Measurements from ENCODE around the gene RSPO1. TPM values are rescaled to one million over a fixed set of nuclear protein-coding genes. Genes with fewer than 3 reads are reported as not detected.

RSPO1 gene
- total and polyA plus RNA-seq, 2 donors = 0.21 to 2.2 TPM

DNA sequence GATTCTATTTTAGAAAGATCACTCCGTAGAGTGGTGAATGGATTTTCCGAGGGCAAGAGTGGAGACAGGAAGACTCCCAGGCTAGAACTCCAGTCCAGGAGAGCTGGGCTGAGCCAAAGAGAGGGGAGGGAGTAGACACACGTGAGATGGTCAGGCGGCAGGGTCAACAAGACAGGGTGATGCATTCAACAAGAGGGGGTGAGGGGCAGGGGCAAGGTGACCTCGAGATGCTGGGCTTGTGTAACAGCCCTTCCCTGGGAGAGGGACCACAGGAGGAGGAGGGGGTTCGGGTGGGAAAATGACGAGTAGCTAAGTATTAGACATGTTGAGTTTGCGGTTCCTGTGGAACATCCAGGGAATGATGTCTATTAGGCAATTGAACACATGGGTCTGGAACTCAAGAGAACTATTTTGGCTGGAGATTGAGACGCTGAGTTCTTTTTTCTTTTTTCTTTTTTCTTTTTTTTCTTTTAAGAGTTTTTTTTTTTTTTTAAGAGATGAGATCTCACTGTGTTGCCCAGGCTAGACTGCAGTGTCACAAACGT, 13.3 kb downstream of the RSPO1 start:
- no peak overlapping the region for H3K27ac ChIP-seq (ENCODE audit: low read depth)
- DNase-seq (ENCODE audit: extremely low spot score) = no peak

DNA sequence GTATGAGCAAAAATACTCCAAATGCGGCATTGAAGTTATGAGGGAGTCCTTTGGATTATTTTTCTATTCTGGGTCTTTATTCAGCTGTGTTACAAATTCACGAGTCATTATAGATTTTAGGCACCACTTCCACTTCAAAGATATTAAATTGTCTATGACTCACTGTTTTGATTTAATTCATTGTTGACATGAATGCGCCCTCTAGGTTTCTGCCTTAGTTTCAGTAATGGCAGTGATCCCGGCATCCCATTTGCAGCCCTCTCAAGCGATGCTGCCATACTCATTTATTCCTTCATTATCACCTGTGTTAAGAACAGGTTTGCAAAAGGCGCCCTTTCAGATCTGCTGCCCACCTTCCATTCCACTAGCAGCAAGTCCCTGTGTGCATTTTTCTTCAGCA, 14.0 kb downstream of the RSPO1 start:
- Histone ChIP-seq H3K27ac (ENCODE audit: low read depth) (no peak overlapping the region), H3K36me3 (ENCODE audit: insufficient read depth) (no peaks in the 10 kb centered on the region), H3K4me3 (ENCODE audit: low read depth, low read length) (no peak overlapping the region), H3K4me1 (ENCODE audit: insufficient read depth) (no peaks in the 10 kb centered on the region)
- 83% methylated on average over 6 of the region's 6 CpGs for WGBS
- no peak for DNase-seq (ENCODE audit: extremely low spot score)

More for the DNA sequence above, 13.3 kb downstream of the RSPO1 start:
- Histone ChIP-seq H3K4me1 (ENCODE audit: insufficient read depth) (no peaks in the 10 kb centered on the region), H3K36me3 (ENCODE audit: insufficient read depth) (no peaks in the 10 kb centered on the region), H3K4me3 (ENCODE audit: low read depth, low read length) (no peak overlapping the region)
- 59% methylated on average over 10 of the region's 10 CpGs for WGBS

- H3K27ac ChIP-seq (ENCODE audit: low read depth) = no peak overlapping the region
- H3K4me1 ChIP-seq (ENCODE audit: insufficient read depth) = no peaks in the 10 kb centered on the region
- no peak for DNase-seq (ENCODE audit: extremely low spot score)
- no peaks in the 10 kb centered on the region for H3K36me3 ChIP-seq (ENCODE audit: insufficient read depth)
- no peak overlapping the region for H3K4me3 ChIP-seq (ENCODE audit: low read depth, low read length)
- 75% methylated on average over 14 of the region's 14 CpGs for WGBS
Observed at GRCh38 chr1:37616330-37616729, 18.4 kb downstream of the RSPO1 start.

DNA sequence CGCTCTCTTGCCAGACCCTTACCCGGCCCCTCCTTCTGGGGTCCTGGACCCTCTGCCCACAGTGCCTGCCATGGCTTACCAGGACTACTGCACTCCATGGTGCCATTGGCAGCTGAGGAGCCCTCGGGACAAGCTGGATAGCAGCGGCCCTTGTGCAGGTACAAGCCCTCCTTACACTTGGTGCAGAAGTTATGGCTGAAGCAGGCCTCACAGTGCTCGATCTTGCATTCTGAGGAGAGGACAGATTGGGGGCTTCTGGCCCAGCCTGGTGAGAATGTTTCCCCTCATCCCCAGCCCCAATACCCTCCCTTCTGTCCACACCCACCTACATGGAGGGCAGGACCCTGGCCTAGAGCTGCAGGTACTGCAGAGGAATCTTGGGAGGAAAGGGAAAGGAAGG, 20.6 kb downstream of the RSPO1 start:
- 84% methylated on average over 5 of the region's 5 CpGs for WGBS
- Histone ChIP-seq H3K27ac (ENCODE audit: low read depth) (no peak overlapping the region), H3K36me3 (ENCODE audit: insufficient read depth) (no peaks in the 10 kb centered on the region), H3K4me1 (ENCODE audit: insufficient read depth) (no peaks in the 10 kb centered on the region), H3K4me3 (ENCODE audit: low read depth, low read length) (no peak overlapping the region)
- DNase-seq (ENCODE audit: extremely low spot score) = no peak

GRCh38 chr1:37612186-37612585, 22.5 kb downstream of the RSPO1 start:
- 65% methylated on average over 4 of the region's 4 CpGs for WGBS
- Histone ChIP-seq H3K4me3 (ENCODE audit: low read depth, low read length) (no peak overlapping the region), H3K27ac (ENCODE audit: low read depth) (no peak overlapping the region), H3K4me1 (ENCODE audit: insufficient read depth) (no peaks in the 10 kb centered on the region), H3K36me3 (ENCODE audit: insufficient read depth) (no peaks in the 10 kb centered on the region)
- no peak for DNase-seq (ENCODE audit: extremely low spot score)

DNA sequence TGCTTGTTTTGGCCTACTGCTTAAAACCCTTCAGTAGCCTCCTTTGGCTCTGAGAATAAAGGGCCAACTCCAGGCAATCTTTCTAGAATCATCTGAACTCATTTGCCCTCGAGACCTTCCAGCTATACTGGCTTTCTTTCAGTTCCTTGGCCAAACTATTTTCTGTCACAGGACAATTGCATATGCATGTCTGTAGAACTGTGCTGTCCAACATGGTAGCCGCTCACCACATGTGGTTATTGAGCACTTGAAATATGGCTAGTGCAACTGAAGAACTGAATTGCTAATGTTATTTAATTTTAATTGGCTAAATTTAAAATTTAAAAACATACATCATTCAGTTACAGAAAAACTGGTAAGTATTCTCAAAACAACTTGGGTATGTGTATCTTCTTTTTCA, 24.7 kb downstream of the RSPO1 start:
- DNase-seq (ENCODE audit: extremely low spot score) = no peak
- Histone ChIP-seq H3K36me3 (ENCODE audit: insufficient read depth) (no peaks in the 10 kb centered on the region), H3K4me1 (ENCODE audit: insufficient read depth) (no peaks in the 10 kb centered on the region), H3K4me3 (ENCODE audit: low read depth, low read length) (no peak overlapping the region), H3K27ac (ENCODE audit: low read depth) (no peak overlapping the region)
- WGBS = 76% methylated on average over 2 of the region's 2 CpGs

DNA sequence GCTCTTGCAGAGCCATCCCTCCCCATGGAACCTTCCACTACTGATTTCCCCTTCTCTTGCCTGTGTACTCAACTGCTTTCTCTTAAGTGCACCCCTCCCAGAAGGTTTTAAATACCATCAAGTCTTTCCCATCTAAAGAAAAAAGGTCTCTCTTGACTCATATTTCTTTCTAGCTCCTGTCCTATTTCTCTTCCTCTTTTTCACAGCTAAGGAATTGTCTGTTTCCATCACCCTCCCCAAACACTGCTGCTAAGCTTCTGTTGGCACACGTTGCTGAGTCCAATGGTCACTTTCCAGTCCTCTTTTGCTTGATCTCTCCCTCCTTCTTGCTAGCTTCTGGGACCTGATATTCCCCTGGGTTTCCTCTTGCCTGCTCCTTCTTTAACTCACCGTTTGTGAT, 25.7 kb downstream of the RSPO1 start:
- DNase-seq (ENCODE audit: extremely low spot score) = no peak
- Histone ChIP-seq H3K27ac (ENCODE audit: low read depth) (no peak overlapping the region), H3K4me3 (ENCODE audit: low read depth, low read length) (no peak overlapping the region), H3K36me3 (ENCODE audit: insufficient read depth) (no peaks in the 10 kb centered on the region), H3K4me1 (ENCODE audit: insufficient read depth) (no peaks in the 10 kb centered on the region)
- 34% methylated on average over 2 of the region's 2 CpGs for WGBS

DNA sequence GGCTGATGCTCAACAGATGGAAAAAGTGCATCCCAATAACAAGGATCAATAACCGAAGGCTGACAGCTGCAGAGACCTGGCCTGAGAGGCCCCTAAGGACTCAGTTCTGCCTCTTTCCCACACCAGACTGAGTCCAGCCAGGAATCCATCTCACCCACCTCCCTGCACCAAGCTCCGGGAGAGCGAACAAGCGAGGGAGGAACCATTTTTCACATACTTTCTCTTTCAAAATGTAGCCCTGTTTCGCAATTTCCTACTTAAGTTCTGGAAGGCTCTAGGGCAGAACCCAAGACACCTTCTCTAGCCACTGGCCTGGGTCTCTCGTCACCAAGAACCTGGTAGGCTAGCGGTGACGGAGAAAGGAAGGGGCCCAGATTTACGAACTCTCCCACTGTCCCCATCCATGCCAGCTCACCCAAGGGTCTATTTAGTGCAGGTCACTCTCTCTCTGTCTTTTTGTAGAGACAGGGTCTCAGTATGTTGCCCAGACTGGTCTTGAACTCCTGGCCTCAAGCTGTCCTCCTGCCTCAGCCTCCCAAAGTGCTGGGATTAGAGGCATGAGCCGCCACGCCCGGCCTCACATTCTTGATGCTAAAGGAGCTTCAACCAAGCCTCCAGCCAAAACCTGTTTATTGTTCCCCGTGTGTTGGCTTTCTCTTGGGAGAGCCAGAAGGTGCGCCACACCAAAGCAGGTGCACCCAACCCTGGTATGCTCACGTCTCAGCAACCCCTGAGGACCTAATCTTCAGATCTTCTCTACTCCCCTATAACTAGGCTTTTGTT, 28.0 kb downstream of the RSPO1 start:
- Histone ChIP-seq H3K36me3 (ENCODE audit: insufficient read depth) (no peaks in the 10 kb centered on the region), H3K27ac (ENCODE audit: low read depth) (no peak overlapping the region), H3K4me1 (ENCODE audit: insufficient read depth) (no peaks in the 10 kb centered on the region), H3K4me3 (ENCODE audit: low read depth, low read length) (no peak overlapping the region)
- no peak for DNase-seq (ENCODE audit: extremely low spot score)
- WGBS = 75% methylated on average over 15 of the region's 15 CpGs

GRCh38 chr1:37605806-37606474, 28.8 kb downstream of the RSPO1 start:
- 57% methylated on average over 9 of the region's 9 CpGs for WGBS
- Histone ChIP-seq H3K36me3 (ENCODE audit: insufficient read depth) (no peaks in the 10 kb centered on the region), H3K27ac (ENCODE audit: low read depth) (no peak overlapping the region), H3K4me3 (ENCODE audit: low read depth, low read length) (no peak overlapping the region), H3K4me1 (ENCODE audit: insufficient read depth) (no peaks in the 10 kb centered on the region)
- no peak for DNase-seq (ENCODE audit: extremely low spot score)

GRCh38 chr1:37605061-37605650, 29.5 kb downstream of the RSPO1 start:
- WGBS = 73% methylated on average over 12 of the region's 12 CpGs
- no peaks in the 10 kb centered on the region for H3K36me3 ChIP-seq (ENCODE audit: insufficient read depth)
- H3K4me3 ChIP-seq (ENCODE audit: low read depth, low read length) = no peak overlapping the region
- DNase-seq (ENCODE audit: extremely low spot score) = no peak
- no peaks in the 10 kb centered on the region for H3K4me1 ChIP-seq (ENCODE audit: insufficient read depth)
- H3K27ac ChIP-seq (ENCODE audit: low read depth) = no peak overlapping the region

DNA sequence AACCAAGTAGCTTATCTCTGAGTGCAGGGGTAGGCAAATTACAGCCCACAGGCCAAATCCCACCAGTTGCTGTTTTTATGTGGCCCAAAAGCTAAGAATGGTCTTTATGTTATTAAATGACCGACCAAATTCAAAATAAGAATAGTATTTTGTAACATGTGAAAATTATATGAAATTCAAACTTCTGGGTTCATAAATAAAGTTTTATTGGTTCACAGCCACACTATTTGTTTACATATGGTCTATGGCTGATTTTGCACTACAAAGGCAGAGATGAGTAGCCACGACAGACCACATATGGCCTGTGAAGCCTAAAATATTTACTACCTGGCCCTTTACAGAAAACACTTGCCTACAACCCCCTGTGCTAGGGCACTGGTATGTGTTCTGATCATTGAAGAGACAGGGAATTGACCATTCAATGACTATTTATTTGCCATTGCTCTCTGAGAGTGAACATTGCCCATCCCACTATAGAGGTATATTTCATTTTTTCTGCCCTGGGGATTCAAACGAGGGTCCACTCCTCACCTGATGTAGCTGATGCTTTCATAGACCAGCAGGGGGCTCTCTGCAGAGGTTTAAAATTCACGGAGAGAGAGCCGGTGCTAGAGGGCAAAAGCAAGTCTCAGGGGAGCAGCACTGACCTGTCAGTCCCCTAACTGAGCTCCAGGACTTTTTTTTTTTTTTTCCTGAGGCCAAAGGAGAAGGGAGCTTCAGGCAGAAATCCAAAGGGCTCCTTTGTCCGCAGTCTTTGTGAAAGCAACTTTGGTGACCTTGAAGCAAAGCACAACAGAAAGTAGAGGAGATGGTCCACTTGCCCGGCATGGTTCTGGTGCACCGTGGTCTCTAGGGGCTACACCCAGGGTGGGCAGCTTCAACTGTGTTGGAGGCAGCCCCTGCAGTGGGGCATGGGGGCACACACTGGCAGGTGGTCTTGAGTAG, 31.7 kb downstream of the RSPO1 start:
- WGBS = 33% methylated on average over 8 of the region's 8 CpGs
- H3K4me3 ChIP-seq (ENCODE audit: low read depth, low read length) = no peak overlapping the region
- no peak for DNase-seq (ENCODE audit: extremely low spot score)
- H3K36me3 ChIP-seq (ENCODE audit: insufficient read depth) = no peaks in the 10 kb centered on the region
- no peaks in the 10 kb centered on the region for H3K4me1 ChIP-seq (ENCODE audit: insufficient read depth)
- H3K27ac ChIP-seq (ENCODE audit: low read depth) = no peak overlapping the region

DNA sequence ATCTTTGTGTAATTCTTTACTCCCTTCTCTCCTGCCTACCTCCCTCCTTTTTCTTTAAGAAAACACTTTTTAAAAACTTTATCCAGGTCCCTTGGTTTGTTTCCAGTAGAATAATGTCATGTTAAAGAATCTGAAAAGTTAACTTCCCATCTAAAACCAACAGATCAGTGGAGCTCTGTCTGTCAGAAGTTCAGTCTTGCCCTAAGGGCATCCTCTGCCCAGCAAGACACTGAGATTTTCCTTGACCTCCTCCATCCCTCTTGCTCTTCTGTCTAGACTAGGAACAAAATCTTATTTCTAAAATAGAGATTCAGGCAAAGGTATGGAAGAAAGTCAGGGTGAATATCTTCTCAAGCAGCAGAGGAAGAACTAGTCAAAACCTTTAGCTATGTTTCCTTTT, 33.3 kb downstream of the RSPO1 start:
- Histone ChIP-seq H3K27ac (ENCODE audit: low read depth) (no peak overlapping the region), H3K36me3 (ENCODE audit: insufficient read depth) (no peaks in the 10 kb centered on the region), H3K4me3 (ENCODE audit: low read depth, low read length) (no peak overlapping the region), H3K4me1 (ENCODE audit: insufficient read depth) (no peaks in the 10 kb centered on the region)
- no peak for DNase-seq (ENCODE audit: extremely low spot score)

DNA sequence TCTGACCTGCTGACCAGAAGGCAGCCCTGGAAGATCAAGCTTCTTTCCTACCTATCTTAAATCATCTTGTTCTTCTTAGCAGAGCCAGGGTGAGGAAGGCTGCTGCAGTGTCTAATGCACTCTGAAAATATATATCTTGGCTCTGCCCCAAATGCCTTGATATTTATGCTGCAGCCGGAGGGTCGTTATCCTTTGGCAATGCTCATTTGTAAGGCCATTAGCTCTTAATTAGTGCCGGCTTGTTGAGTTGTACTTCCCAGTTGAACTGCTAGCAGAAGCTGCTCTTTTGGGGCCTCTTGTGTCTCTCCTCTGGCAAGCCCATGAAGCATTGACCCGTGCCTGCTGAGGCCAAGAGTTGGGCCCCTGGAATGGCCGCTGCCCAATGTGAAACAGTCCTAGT, 34.8 kb downstream of the RSPO1 start:
- Histone ChIP-seq H3K4me3 (ENCODE audit: low read depth, low read length) (no peak overlapping the region), H3K27ac (ENCODE audit: low read depth) (no peak overlapping the region), H3K36me3 (ENCODE audit: insufficient read depth) (no peaks in the 10 kb centered on the region), H3K4me1 (ENCODE audit: insufficient read depth) (no peaks in the 10 kb centered on the region)
- 55% methylated on average over 5 of the region's 5 CpGs for WGBS
- no peak for DNase-seq (ENCODE audit: extremely low spot score)
